Measurements from ENCODE around the gene SYNGR3. TPM values are rescaled to one million over a fixed set of nuclear protein-coding genes. Genes with fewer than 3 reads are reported as not detected.
"Not testable (repeated sequence)": the region's sequence is repeated elsewhere in the genome, so short reads cannot be mapped to it uniquely, and the experiment has no call there.

The SYNGR3 gene
- total RNA-seq, 1 donor from 2014 or later, result 1.3 TPM

DNA sequence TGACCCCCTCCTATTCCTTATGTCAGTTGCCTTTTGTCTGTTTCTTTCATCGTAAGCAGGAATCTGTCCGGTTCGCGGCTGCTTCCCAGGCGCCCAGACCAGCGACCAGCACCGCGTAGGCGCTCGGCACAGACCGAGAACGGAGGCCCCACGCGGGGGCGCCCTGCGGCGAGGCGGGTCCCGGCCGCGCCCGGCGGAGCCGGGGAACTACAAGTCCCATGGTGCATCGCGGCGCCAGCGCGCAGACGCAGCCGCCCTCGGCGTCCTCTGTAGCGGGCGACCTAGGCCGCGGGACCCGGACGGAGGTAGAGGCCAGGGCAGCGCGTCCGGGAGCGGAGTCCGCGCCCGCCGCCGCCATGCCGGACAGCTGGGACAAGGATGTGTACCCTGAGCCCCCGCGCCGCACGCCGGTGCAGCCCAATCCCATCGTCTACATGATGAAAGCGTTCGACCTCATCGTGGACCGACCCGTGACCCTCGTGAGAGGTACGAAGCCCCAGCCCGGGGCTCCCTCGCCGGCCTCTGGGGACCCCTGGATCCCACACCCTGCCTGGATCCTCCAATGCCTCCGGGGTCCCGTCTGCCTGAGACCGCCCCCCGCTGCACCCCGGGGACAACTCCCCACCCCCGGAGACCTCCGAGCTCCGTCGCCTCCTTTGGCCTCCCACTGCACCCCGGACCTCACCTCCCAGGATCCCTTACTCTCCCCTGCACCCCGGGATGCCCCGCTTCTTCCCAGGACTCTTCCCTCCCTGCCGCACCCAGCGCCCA is 30.3 kb upstream of the SYNGR3 start, which contains the start of gene NDUFB10:
Gene NDUFB10, plus strand, starts transcription at position 270 of the 771 bp plus-strand sequence. Its CDS starts 87 bp downstream, at position 357.
- DNase-seq (ENCODE audit: low read depth in 2 of 2), result peak; percentile 83 to 93

GRCh38 chr16:1960665-1961630 is 28.8 kb upstream of the SYNGR3 start:
- peak in 1 of 2 donors; percentile 21 for DNase-seq (ENCODE audit: low read depth in 2 of 2)

- no peak for DNase-seq (ENCODE audit: low read depth in 2 of 2)
These were observed 28.1 kb upstream of the SYNGR3 start for GRCh38 chr16:1961651-1962067.

GRCh38 chr16:1962161-1963153 is 27.3 kb upstream of the SYNGR3 start:
- DNase-seq (ENCODE audit: low read depth in 2 of 2), result not testable (repeated sequence)

DNA sequence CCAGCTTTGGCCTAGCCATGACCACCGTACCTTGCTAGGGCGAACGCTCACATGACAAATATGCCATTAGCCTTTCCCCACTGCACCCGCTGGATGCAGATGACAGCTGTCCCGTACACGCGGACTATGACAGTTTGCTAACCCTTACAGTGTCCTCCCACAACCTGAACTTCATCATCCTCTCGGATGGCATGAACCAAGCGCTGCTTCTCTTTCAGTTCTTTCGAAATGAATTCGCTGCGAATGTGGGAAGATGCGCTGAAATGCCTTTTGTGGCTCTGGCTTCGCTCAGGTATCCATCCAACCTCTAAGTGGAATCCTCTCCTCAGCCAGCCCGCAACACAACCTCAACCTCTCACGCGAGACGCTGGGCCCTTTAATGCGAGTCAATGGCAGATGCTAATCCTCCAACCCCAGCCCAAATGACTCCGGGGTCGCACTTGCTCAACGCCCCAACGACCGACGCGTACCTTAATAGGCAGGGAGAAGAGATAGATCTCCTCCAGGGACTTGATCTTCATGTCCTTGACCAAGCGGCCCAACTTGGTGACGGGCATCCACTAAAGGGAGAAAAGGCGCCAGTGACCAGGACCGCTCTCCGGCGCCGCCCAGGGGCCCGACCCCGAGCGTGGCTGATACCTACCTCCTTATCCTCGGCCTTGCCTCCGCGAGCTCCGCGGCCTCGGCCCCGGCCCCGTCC is 25.8 kb upstream of the SYNGR3 start:
- DNase-seq (ENCODE audit: low read depth in 2 of 2), result peak in 1 of 2 donors; percentile 57

- peak; percentile 96 to 100 for DNase-seq (ENCODE audit: low read depth in 2 of 2)
These were observed 25.0 kb upstream of the SYNGR3 start, which contains the start of gene RPS2 for GRCh38 chr16:1964506-1965395. Gene RPS2, minus strand, starts transcription at chr16:1964826. Its CDS starts 201 bp downstream, at chr16:1964625.

DNA sequence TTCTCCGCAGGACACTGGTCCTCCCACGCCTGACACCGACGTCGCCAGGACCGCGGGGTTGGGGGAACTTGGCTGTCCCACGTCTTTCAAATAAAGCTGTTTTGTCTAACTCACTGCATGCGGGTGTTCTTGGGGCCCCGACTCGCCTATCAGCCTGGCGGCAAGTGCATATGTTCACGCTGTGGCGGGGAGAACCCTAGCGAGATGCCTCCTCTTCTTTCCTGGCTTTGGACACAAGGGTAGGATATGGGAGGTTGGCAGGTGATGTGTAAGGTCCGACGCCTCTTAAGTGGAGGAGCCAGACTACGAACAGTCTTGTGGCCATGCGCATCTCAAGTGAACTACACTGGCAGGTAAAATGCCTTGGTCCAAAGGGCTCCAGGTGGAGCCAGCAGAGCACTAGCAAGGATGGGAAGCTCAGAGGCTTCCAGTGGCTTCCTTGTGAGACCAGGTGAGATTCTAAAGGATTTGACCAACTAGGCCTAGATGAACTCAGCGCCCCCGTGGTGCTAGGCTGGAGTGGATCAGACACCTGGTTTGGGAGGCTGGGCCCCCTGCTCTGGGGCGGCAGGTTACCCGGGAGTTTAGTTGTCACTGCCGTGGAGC is 24.3 kb upstream of the SYNGR3 start:
- no peak for DNase-seq (ENCODE audit: low read depth in 2 of 2)

DNA sequence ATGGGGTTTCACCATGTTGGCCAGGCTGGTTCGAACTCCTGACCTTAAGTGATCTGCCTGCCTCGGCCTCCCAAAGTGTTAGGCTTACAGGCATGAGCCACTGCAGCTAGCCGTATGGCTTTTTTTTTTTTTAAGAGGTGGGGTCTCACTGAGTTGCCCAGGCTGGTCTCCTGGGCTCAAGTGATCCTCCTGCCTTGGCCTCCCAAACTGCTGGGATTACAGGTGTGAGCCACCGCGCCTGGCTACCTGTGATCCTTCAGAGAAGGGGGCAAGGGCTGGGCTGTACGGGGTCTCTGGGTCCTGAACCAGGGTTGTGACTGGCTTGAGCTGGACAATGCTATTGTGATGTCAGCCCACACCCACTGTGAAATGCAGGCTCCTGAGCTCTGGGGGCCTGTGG is 23.3 kb upstream of the SYNGR3 start, which contains the start of gene RNF151:
Gene RNF151, plus strand, starts transcription at position 397 of the 400 bp plus-strand sequence. CDS start 26 bp downstream, outside the sequence.
- DNase-seq (ENCODE audit: low read depth in 2 of 2), result no peak

DNA sequence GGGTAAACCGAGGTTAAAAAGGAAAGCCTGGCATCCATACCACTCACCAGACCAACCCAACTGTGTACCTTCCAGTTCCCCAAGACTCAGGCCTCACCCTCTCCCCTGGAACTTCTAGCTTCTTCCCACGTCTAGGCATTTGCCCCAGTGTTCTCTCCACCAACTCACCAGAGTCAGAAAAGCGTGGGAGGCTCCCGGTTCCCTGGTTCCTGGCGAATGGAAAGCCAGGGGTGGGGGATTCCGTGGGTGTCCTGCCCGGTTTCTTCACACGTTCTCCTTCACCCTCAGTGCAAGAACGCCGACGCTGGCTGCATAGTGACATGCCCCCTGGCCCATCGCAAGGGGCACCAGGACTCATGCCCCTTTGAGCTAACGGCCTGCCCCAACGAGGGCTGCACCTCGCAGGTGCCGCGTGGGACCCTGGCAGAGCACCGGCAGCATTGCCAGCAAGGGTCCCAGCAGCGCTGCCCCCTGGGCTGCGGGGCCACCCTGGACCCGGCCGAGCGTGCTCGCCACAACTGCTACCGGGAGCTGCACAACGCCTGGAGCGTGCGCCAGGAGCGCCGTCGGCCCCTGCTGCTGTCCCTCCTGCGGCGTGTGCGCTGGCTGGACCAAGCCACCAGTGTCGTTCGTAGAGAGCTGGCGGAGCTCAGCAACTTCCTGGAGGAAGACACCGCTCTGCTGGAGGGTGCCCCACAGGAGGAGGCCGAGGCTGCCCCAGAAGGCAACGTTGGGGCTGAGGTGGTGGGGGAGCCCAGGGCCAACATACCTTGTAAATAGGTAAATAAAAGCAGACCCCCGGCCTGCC is 21.4 kb upstream of the SYNGR3 start:
- no peak for DNase-seq (ENCODE audit: low read depth in 2 of 2)

- DNase-seq (ENCODE audit: low read depth in 2 of 2), result peak; percentile 88 to 96
These were observed 17.8 kb upstream of the SYNGR3 start, which contains the start of gene TBL3 for GRCh38 chr16:1971796-1972489. Gene TBL3, plus strand, starts transcription at chr16:1972053. Its CDS starts 112 bp downstream, at chr16:1972165.

DNA sequence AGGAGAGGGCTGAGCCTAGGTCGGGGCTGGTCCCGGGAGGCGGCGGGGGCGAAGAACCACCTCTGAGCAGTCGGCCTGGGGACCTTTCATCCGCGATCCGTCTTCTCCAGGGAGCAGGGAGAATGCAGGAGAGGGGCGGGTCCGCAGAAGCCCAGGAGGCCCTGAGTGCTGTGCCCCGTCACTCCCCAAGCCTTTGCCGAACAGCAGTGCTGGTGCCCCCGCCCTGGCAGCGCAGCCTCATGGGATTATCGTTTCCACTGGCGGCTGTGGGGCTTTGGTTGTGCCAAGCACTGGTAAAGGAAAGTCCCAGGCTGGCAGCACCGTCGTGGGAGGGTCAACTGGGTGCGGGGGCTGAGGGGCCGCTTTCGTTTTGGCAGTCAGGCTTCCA is 17.3 kb upstream of the SYNGR3 start:
- DNase-seq (ENCODE audit: low read depth in 2 of 2), result peak in 1 of 2 donors; percentile 26

DNA sequence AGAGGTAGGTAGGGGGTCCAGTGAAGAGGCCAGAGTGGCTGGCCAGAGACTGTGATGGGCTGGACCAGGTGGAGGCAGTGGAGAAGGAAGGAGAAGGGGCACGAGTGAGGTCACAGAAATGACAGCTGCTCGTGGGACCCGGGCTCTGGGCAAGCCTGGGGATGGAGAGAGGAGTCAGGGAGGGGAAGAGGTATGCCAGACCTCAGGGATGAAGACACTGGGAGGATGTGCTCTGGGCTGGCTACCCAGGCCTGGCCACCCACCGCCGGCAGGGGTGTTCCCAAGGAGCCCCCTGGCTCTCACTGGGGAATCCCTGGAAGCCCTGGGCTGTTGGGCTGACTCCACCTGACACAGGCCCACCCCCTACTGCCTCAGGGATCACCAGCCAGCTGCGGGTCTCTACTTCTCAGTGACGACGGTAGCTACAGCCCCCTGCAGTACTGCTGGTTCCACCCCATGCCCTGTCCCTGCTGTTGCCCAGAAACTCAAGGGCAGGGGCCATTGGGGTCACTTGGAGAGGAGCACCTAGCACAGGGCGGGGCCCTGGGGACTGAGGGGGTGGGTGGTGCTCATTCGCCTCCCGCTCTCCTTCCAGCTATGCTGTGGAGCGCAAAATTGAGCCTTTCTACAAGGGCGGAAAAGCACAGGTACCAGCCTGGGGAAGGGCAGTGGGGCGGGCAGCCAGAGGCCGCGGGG is 16.2 kb upstream of the SYNGR3 start:
- no peak for DNase-seq (ENCODE audit: low read depth in 2 of 2)

- no peak for DNase-seq (ENCODE audit: low read depth in 2 of 2)
These were observed 15.4 kb upstream of the SYNGR3 start for GRCh38 chr16:1974157-1975070.

- no peak for DNase-seq (ENCODE audit: low read depth in 2 of 2)
These were observed 14.1 kb upstream of the SYNGR3 start for GRCh38 chr16:1975432-1976215.

DNA sequence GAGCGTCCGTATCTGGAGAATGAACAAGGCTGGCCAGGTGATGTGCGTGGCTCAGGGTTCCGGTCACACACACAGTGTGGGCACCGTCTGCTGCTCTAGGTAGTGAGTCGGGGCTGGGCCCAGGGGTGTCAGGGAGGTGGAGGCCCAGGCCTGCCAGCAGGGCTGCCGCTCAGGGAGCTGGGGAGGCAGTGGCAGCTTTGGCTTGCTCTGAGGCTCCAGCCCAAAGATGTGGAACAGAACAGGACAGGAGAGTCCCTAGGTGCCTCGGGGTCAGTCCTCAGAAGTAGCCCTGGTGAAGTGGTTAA is 13.6 kb upstream of the SYNGR3 start:
- no peak for DNase-seq (ENCODE audit: low read depth in 2 of 2)

All from dermis microvascular lymphatic vessel endothelial cell (primary cell).